Smooth muscle cell (in vitro differentiated cells): ENCODE data around the gene FGD4. TPM values are rescaled to one million over a fixed set of nuclear protein-coding genes. Genes with fewer than 3 reads are reported as not detected.

Source experiments
- DNase-seq: peaks from one replicate; lab custom pipeline; 2025; ENCODE audit not compliant: unreplicated experiment; lab: John Stamatoyannopoulos, UW
- H2AFZ ChIP-seq: fragments of 200-600 bp; sonication (generic); 2 replicates; pipeline ENCODE4 v1.6.0; 2016; ENCODE audit warnings: antibody characterized with exemption, low read depth, mild to moderate bottlenecking
- H3F3A ChIP-seq: fragments of 200-600 bp; sonication (generic); 2 replicates; pipeline ENCODE4 v1.6.0; 2017; ENCODE audit warnings: antibody characterized with exemption, low read depth
- H3K27ac ChIP-seq: fragments of 200-600 bp; sonication (generic); 2 replicates; pipeline ENCODE4 v1.5.1; 2016; ENCODE audit warnings: low read depth, mild to moderate bottlenecking
- H3K27me3 ChIP-seq: fragments of 200-600 bp; sonication (generic); 2 replicates; pipeline ENCODE4 v1.6.1; 2016; ENCODE audit warnings: low read depth, mild to moderate bottlenecking
- H3K36me3 ChIP-seq: fragments of 200-600 bp; sonication (generic); 2 replicates; pipeline ENCODE4 v1.5.1; 2016; ENCODE audit warnings: low read depth
- H3K4me1 ChIP-seq: fragments of 200-600 bp; sonication (generic); 2 replicates; pipeline ENCODE4 v1.5.1; 2016; ENCODE audit warnings: low read depth
- H3K4me2 ChIP-seq: fragments of 200-600 bp; sonication (generic); 2 replicates; pipeline ENCODE4 v1.6.0; 2016; ENCODE audit warnings: mild to moderate bottlenecking
- H3K4me3 ChIP-seq: fragments of 200-600 bp; sonication (generic); 2 replicates; pipeline ENCODE4 v1.5.1; 2016; ENCODE audit warnings: mild to moderate bottlenecking
- H3K79me2 ChIP-seq: fragments of 200-600 bp; sonication (generic); 2 replicates; pipeline ENCODE4 v1.6.0; 2016; ENCODE audit warnings: low read depth, mild to moderate bottlenecking
- H3K9ac ChIP-seq: fragments of 200-600 bp; sonication (generic); 2 replicates; pipeline ENCODE4 v1.6.0; 2016; ENCODE audit warnings: low read depth
- H3K9me3 ChIP-seq: fragments of 200-600 bp; sonication (generic); replicated peaks from 2 replicates; pipeline ENCODE4 v1.5.1; 2016; ENCODE audit warnings: low read depth
- H4K20me1 ChIP-seq: fragments of 200-600 bp; sonication (generic); 2 replicates; pipeline ENCODE4 v1.6.0; 2016; ENCODE audit warnings: low read depth
- CTCF ChIP-seq: fragments of 200-600 bp; sonication (generic); IDR thresholded peaks from 2 replicates; pipeline ENCODE4 v1.5.1; 2017; ENCODE audit warnings: borderline replicate concordance, mild to moderate bottlenecking, antibody characterized with exemption; ENCODE audit not compliant: insufficient read depth, poor library complexity, severe bottlenecking
- WGBS: methylation state at CpG from one replicate; pipeline ENCODE4 v1.1.7; 2016; ENCODE audit warnings: low lambda C conversion rate; 5-methylcytosine and 5-hydroxymethylcytosine counted together
- polyA plus RNA-seq: library from polyadenylated mRNA; unstranded; fragments of >200 nt; fragmentation: Nextera tagmentation; extraction: Ambion mirVana; gene quantifications from 2 replicates; pipeline ENCODE4 v1.2.1, GENCODE V29; 2016
- total RNA-seq: library from RNA; depleted of rRNA; stranded (reverse); fragments of >200 nt; gene quantifications from 2 replicates; pipeline ENCODE4 v1.2.3, GENCODE V29; 2014

The FGD4 gene
- total and polyA plus RNA-seq, 2 experiments from 2014 or later: 0.42 to 5.8 TPM

- Histone ChIP-seq H3K27ac (no peak overlapping the region), H3K79me2 (no peaks in the 10 kb centered on the region), H3K9me3 (no peaks in the 10 kb centered on the region), H2AFZ (no peak overlapping the region), H3F3A (no peaks in the 10 kb centered on the region), H4K20me1 (no peaks in the 10 kb centered on the region), H3K27me3 (no peaks in the 10 kb centered on the region), H3K36me3 (no peaks in the 10 kb centered on the region), H3K4me2 (no peak overlapping the region), H3K4me1 (peaks cover 19% of the 10 kb centered on the region), H3K4me3 (no peak overlapping the region), H3K9ac (no peak overlapping the region)
- no peak for TF ChIP-seq CTCF
- WGBS: 85% methylated on average over 1 of the region's 1 CpG
- no peak for DNase-seq
These were observed 115.9 kb downstream of the FGD4 start for GRCh38 chr12:32515137-32515873.

DNA sequence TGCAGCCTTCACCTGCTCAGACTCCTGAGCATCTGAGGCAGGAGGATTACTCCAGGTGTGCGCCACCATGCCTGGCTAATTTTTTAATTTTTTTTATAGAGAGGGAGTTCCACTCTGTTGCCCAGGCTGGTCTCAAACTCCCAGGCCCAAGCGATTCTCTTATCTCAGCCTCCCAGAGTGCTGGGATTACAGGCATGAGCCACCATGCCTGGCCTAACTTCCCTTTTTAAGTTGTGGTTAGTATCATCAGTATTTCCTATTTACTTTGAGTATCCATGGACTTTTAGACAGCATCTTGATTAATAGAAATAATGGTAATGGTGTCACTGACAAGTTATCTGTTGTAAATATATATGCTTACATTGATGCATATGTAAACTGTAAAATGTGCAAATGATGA is 116.9 kb downstream of the FGD4 start:
- Histone ChIP-seq H3K9ac (no peak overlapping the region), H3K27me3 (no peaks in the 10 kb centered on the region), H3K9me3 (no peaks in the 10 kb centered on the region), H3K36me3 (no peaks in the 10 kb centered on the region), H3K4me3 (no peak overlapping the region), H3F3A (no peaks in the 10 kb centered on the region), H3K79me2 (no peaks in the 10 kb centered on the region), H3K4me1 (peaks cover 21% of the 10 kb centered on the region), H3K27ac (no peak overlapping the region), H3K4me2 (no peak overlapping the region), H4K20me1 (no peaks in the 10 kb centered on the region), H2AFZ (no peak overlapping the region)
- no peak for DNase-seq
- TF ChIP-seq CTCF: no peak
- 51% methylated on average over 2 of the region's 2 CpGs for WGBS

DNA sequence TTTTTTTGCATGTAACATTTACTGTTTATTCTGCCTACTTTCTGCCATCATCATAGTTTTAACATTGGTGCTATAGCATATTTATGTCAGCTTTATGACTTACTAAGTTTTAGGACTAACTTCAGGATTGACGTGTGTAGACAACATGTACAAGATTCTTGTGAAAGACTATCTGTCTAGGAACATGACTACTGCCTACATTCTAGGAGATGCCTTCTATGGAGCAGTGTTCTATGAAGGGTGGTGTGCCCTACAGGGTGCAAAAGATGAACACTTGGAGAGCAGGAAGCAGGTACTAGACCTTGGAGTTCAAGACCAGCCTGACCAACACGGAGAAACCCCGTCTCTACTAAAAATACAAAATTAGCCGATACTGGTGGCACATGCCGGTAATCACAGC is 118.6 kb downstream of the FGD4 start:
- H3K9ac ChIP-seq: no peak overlapping the region
- no peak overlapping the region for H3K4me2 ChIP-seq
- H3K4me3 ChIP-seq: no peak overlapping the region
- H3K9me3 ChIP-seq: no peaks in the 10 kb centered on the region
- DNase-seq: no peak
- 93% methylated on average over 5 of the region's 5 CpGs for WGBS
- no peak overlapping the region for H3K27ac ChIP-seq
- H3K4me1 ChIP-seq: peaks cover 36% of the 10 kb centered on the region
- TF ChIP-seq CTCF: no peak
- H3K27me3 ChIP-seq: no peaks in the 10 kb centered on the region
- H3K36me3 ChIP-seq: no peaks in the 10 kb centered on the region
- no peaks in the 10 kb centered on the region for H3K79me2 ChIP-seq
- H3F3A ChIP-seq: no peaks in the 10 kb centered on the region
- H4K20me1 ChIP-seq: no peaks in the 10 kb centered on the region
- no peak overlapping the region for H2AFZ ChIP-seq

DNA sequence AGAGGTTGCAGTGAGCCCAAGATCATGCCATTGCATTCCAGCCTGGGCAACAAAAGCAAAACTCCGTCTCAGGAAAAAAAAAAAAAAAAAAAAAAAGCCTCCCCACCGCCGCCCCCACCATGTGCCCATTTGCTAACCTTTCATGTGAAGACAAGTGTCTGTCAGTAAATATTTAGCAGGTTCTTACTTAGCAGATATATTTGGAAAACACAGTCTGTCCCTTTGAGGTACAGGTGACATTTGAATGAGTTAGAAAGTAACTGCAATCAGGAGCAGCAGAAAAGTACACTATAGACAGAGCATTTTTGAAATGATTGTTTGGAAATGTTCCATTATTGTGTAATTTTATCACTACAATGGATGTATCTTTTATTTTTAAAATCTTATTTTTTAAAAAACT is 119.7 kb downstream of the FGD4 start:
- Histone ChIP-seq H3K9ac (no peak overlapping the region), H3K4me2 (no peak overlapping the region), H3K4me1 (peaks cover 38% of the 10 kb centered on the region), H2AFZ (no peak overlapping the region), H3K36me3 (no peaks in the 10 kb centered on the region), H3K27ac (no peak overlapping the region), H3K9me3 (no peaks in the 10 kb centered on the region), H4K20me1 (no peaks in the 10 kb centered on the region), H3F3A (no peaks in the 10 kb centered on the region), H3K27me3 (no peaks in the 10 kb centered on the region), H3K79me2 (no peaks in the 10 kb centered on the region), H3K4me3 (no peak overlapping the region)
- no peak for DNase-seq
- 86% methylated on average over 3 of the region's 3 CpGs for WGBS
- TF ChIP-seq CTCF: no peak
